Ramos (cell line): ENCODE measurements around the gene RNF150.

Experiments
- in situ Hi-C: fragments of 300-500 bp; cut with MboI; formaldehyde crosslinking; loops from one replicate; pipeline ENCODE4 v1.14.3; 2022; ENCODE audit warnings: low sequenced_read_pairs; ENCODE audit not compliant: unreplicated experiment

The RNF150 gene

DNA sequence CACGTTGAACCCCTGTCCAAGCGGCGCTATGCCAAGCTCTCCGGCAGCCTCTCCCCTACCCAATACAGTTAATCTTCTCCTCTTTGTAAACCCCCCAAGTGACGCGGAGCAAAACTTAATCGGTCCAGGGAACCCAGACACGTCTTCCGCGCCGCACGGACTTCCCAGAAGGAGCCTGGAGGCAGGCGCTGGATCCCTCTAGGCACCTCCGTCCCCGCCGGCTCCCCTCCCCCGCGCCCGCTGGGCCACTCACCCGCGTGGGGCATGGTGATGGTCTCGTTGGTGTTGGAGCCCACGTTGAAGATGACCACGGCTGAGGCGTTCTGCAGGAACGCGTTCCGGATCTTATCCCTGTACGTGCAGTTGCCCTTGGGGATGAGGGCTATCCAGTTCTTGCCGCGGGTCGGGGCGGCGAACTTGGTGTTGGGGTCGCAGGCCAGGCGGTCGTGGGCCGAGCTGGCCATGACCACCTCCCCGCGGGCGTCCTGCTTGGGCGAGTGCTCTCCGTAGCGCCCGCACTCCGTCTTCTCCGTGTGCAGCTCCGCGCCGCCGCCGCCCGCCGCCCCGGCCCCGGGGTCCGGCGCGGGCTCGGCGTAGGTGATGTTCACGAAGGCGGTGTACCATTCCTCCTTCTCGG lies 1.1 kb downstream of the RNF150 start:
- in situ Hi-C loops = no loop called here

DNA sequence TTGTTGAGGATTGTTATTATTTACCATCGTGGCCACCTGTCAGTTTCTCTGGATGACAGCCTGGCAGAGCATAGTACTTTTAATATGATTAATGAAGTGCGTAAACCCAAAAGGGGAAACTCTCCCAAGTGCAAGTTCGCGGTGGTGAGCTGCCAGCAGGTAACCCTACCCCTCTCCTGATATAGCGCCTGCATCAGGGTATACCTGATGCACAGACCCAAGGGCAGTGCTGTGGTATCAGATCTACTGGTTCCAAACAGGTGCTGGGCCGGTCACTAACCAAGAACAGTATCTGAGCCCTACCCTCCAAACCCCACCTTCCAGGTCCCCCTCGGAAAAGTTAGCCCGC lies 1.6 kb downstream of the RNF150 start:
- in situ Hi-C loops = no loop called here

DNA sequence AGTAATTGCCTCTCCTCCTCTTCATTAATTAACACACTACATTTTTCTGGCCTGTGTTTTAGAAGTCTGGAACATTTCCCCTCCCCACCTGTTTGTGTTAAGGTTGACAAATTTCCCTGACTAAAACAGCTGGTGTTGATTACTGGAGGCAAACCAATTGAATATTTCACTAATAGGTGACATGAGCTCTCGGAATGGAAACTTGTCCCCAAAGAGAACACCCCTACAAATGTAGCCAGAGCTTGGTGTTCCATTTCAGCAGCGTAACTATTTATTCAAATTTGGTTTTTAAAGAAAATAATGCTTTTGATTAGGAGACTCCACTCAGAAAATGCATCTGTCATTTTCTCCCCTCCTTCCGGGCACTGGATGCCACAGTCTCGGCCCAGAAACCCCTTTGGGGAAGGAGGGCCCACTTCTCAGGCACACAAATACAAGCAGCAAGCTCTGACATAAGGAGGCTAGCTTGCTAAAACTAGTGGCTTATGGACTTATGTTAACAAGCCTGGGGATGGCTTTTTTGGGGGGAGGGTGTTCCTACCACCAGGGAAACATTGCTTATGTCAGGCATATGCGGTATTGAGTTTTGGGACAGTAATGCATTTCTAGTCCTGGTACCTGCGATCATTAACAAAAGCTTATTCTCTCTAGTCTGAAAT lies 2.2 kb downstream of the RNF150 start:
- in situ Hi-C loops = no loop called here

DNA sequence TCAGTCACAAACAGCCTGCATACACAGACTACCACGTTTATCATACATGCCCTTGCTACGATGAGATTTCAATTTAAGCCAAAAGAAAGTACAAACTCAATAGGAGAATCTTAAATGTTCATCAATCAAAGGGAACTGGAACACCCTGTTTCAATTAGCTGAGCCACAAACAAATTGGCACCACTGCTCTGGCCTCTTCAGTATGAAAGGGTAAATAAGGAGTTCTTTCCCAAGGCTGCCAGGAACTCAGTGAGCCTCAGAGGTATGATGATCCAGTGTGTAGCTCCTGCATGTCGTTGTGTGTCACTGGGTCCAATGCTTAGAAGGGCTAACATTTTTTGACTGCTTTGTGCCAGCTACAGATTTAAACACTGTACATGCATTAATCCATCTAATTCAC lies 5.4 kb downstream of the RNF150 start:
- in situ Hi-C loops = no loop called here

DNA sequence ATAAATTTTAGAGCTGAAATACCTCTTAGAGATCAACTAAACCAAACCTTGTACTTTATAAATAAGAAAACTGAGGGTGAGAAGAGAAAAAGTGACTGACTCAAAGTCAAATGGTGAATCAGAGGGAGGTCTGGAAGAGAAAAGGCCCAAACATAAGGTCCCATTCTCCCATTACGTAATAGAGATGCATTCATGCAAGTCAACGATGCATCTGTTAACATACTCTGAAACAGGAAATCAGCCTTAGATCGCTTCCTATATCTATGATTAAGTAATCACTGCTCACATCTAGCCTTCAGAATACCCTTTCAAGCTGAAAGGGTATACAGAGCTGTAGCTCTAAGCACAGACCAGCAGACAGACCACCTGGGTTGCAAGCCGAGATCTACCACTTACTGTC lies 6.5 kb downstream of the RNF150 start:
- in situ Hi-C loops = no loop called here

DNA sequence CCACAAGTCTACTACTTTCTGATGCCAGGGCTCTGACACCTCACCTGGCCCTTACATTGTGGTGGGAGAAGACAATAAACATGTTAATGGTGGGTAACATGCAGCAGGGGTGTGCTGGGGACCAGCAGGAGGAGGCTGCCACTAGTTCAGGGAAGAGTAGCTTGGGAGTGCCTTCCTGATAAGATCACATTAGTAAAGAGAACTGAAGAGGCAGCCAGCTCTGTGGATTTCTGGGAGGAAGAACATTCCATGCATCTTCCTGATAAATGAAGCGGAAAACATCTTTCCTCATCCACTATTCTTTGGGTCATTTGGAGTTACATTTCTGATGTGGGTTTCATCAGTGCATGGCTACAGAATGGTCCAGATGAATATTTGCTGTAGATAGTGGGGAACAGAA lies 9.0 kb downstream of the RNF150 start:
- in situ Hi-C loops = no loop called here

DNA sequence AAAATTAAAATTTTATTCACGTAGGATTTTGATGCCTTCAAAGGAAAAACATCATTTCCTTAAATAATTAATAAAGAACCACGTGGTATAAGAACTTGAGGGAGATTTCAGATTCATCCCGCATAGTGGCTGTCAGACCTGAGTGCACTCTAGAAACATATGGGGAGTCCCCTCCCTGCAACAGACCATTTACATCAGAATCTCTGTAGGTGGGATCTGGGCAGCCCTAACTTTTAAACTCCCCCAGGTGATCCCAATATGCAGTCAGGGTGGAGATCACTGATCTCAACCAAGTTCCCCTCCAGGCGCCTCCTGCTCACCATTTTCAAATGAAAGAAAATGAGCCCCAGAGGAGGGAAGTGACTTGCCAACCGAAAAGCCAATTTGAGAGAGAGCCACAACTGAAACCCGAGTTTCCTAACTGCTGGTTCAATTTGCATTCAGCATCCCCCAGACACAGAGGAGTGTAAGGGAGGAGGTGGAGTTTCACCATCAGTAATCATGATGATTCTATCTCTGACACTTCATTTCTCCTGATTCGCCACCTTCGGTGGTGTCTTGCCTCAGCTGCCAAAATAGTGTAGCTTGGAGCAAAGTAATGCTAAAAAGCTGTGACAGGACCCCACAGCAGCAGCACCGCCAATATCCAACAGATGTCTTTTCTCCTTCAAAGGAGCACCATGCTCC lies 11.4 kb downstream of the RNF150 start:
- in situ Hi-C loops = no loop called here

DNA sequence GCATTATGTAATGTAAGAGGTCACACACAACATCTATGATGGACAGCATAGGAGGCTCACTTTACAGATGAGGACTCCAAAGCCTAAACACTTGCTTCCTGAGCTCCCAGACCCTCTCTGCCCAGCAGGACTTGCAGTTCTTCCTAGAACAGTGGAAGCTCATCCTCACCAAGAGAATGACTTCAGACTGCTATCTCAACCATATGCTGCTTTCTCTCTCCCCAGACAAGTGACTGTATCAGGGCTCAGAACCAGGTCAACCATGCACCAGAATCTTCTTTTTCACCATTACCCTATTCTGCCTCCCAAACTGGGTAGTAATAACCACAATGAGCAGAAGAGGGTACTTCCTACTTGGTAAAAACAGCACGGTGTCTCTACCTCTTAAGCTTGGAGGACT lies 12.2 kb downstream of the RNF150 start:
- in situ Hi-C loops = no loop called here

DNA sequence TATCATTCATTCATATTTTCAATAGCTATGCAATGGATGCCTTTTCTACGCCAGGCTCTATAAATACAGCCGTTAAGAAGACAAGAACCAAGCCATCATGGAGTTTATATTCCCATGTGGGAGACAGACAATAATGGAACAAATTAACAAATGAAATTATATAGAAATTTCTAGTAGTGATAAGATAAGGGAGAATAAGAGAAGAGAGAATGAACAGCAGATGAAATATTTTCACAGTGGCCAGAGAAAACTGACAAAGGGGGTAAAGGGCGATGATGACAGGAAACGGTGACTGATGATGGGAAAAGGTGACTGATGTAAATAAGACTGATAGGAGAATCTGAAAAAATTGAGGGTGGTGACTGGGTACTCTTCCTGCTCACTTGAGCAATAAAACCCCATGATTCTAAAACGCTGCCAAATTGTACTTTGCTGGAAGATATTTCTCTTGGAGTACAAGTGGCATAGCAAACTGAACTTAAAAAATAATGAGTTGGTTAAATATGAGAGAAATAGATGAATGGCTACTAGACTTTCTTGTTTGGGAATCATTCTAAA lies 13.2 kb downstream of the RNF150 start:
- in situ Hi-C loops = no loop called here

DNA sequence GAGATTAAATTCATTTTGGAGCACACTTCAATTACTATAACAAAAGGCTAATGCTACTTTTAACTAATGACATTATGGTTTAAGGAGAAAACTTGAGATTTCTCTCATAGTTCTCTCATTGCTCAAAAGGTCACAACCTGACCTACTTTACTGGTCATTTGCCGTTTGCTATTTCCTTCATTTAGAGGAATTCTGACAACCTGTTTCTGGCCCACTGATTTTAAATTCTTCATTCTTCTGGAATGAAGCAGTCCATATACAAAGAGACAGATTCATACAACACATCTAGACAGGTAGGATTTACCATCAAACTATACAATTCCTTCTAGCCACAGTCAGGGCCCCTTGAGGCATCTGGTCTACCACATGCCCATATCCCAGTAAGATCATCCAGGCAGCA lies 14.2 kb downstream of the RNF150 start:
- in situ Hi-C loops = no loop called here

DNA sequence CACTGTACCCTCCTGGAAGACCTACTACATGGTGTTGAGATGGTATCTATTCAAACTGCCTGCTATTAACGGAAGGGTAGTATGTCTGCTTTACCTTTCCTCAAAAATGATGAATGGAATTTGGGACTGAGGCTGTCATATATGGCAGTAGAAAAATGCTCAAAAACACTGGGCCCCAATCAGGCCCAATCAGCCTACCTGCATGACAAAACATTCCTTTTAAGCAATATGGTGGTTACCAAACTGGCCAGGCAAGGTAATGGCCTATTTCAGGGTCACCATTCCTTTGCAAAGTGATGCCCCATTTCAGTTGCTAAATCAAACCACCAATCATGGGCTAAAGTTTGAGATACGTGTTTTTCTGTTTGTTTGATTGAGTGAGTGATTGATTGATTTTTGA lies 14.9 kb downstream of the RNF150 start:
- in situ Hi-C loops = no loop called here

DNA sequence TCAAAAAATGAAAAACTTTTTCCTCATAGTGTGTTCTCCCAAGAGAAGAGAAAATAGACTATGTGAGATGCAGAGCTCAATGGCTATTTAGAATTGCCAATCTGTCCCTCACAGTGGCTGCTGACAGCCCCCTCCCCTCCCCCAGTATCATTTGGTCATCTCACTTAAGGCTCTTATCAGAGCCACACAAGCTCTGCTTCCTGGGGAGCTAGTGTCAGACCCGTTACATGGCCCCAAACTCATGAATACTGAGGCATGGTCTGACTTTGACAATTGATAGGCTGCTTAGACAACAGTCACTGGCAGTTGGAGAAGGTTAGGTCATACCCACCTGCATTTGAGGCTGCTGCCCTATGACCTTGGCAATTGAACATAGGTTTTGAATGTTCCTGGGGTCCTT lies 15.3 kb downstream of the RNF150 start:
- in situ Hi-C loops = no loop called here

DNA sequence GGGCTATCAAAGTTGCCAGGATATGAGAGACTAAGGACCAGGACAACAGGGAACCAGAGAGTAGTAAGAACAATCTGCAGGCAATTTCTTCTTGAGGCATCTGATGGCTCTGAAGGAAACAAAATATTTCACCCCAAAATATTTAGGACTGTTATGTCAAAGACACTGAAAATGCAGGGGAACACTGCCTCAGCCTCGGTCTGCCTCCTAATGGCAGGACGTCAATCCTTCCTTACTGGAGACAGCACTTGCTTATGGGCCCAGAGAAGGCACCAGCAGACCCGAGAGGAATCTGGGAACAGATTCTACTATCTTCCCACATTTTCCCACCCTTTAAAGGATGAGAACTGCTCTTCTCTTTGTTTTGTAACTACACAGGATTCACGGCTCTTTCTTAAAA lies 23.3 kb downstream of the RNF150 start:
- in situ Hi-C loops = no loop called here

DNA sequence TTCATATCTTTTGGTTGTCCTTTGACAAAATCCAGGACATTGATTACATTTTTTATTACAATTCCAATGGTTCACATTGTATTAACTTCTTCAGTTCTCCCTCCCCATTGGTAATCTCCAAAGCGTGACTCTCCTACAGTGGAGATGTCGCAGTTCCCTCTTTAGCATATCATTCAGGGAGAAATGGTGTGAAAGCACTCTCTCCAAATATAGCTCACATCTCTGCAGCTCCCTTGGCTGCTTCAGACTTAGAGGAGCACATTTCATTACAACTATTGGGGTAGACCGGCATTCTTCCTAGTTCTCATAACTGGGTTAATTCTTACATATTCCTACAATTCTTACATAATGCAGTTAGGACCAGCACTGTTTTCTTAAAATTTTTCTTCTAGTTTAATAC lies 25.3 kb downstream of the RNF150 start:
- in situ Hi-C loops = no loop called here

DNA sequence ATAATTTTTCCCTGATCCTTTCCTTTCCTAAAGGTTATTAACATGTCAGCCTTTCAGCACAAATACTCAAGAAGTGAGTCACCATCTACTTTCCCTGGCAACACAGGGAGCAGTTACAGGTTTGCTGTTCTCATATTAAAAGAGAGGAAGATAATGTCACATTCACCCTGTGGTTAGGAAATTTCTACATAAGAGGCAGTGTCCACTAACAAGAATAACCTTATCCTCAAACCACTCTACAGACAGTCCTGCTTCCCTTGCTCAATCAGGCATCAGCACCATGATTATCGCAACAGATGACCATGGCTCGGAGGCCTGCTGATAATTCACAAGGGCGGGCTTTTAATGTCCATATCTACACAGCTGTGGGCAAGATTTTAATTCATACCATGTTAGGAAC lies 30.9 kb downstream of the RNF150 start:
- in situ Hi-C loops = no loop called here

DNA sequence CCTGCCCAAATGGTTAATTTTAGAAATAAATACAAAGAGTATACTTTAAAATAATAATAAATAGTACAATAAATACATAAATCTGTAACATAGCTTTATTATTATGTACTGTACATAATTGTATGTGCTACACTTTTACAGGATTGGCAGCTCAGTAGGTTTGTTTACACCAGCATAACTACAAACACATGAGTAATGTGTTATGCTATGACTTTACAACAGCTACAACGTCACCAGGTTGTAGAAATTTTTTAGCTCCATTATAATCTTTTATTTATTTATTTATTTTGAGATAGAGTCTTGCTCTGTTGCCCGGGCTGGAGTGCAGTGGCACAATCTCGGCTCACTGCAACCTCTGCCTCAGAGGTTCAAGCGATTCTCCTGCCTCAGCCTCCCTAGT lies 31.8 kb downstream of the RNF150 start:
- in situ Hi-C loops = no loop called here

DNA sequence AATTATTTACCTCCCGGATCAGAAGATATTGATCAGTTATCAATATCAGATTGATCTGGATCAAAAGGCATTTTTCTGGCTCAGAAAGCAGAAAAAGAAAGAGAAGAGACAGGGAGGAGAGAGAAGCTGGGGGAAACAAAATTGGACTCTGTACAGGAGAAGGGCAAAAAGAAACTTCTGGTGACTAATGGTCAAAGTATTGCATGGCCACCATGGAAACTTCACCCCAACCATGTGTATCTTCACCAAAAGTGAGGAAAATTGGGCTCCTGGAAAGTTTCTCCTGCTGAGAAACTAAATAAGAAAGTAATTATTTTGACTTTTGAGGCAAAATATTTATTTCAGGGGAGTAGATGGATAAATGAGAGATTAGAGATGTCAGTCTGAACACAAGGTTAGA lies 33.9 kb downstream of the RNF150 start:
- in situ Hi-C loops = no loop called here

DNA sequence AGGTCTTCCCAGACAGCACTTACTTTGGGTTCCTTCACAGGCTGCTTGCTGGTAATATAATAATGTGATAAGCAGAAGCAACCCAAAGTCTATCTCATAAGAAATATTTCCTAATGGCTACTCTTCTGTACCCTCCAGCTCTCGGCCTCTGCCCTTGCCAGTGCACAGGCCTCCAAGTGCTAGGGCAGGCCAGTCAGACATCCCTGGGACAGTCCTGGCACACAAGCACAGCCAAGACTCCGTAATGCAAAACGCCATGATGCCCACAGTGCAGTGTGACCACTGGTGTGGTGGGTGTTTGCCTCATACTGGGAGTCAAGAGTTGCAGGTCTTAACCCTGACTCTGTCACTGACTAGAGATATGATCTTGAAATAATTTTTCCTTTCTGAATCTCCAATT lies 35.1 kb downstream of the RNF150 start:
- in situ Hi-C loops = no loop called here

DNA sequence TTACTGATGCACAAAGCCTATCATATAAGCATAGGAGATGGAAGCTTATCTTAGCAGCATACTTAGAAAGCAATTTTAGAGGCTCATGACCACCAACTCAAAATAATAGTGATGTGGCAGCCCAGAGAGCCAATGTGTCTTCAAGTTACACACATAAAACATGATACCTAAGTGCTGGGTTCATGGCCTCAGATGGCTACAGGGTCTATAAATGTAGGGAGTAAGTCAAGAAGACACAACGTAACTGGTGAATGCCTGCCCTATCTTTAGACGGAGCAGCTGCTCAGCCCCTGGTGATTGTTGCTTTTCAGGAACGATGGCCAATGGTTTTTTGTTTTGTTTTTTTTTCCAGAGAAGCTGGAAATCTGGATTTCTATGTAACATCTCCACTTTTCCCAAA lies 42.8 kb downstream of the RNF150 start:
- in situ Hi-C loops = no loop called here

DNA sequence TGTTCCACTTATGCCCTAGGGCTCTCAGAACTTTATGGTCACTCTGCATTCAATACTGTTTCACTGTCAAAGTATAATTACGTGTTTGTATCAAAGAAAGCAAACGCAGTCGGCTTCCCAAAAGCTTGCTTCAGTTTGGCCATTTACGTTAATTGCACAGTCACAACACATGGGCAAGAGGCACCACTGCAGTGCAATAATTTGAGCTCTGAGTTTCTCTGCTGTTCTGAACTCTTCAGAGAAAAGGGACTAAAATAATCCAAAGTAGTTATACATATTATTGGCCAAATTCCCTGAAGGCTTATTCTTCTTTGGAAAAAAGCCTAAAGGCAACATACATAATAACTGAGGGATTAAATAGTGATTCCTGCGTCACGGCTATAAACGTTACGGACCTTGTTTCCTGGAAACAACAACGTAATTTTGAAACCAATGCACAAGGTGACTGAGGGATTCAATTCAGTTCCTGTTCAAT lies 51.3 kb downstream of the RNF150 start:
- in situ Hi-C loops = no loop called here

DNA sequence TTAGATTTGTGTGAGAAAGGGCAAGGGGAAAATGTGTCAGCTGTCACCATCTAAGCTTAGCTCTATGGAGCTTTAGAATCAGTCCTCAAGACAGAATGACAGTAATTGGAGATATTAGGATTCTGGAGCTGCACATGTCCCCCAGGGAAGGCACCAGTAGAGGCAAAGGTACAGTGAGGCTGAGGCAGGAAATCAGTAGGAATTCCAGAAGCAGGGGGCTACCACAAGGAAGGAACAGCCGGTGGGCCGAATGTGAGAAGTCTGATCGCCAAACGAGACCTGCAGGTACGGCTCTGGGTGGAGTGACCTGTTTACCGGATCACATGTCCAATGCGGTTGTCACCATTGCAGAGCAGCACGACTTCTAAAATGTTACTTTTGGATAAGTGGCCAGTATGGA lies 52.6 kb downstream of the RNF150 start:
- in situ Hi-C loops = no loop called here
